Endothelial cell of umbilical vein (primary cell): ENCODE results near the gene FAM13B.

Experiments used
- CTCF ChIP-seq, 2 donors: IDR thresholded peaks; 1 replicate in 1 of 2; 2 replicates in 1 of 2; pipeline ENCODE4 v1.5.1; 2011; ENCODE audit warnings: low read length in 2 of 2, mild to moderate bottlenecking in 2 of 2, moderate library complexity in 2 of 2, control low read depth in 1 of 2, inconsistent platforms in 1 of 2, low read depth in 1 of 2; ENCODE audit not compliant: insufficient read depth in 1 of 2; ENCODE audit errors: extremely low read depth in 1 of 2
- POLR2A ChIP-seq: IDR thresholded peaks from 2 replicates; pipeline ENCODE4 v1.6.1; 2012; ENCODE audit warnings: low read depth, mild to moderate bottlenecking, control low read depth, low read length

GRCh38 chr5:138000102-138000723, 32.7 kb downstream of the FAM13B start:
- TF ChIP-seq CTCF (IDR thresholded peaks at IDR 0.05; ENCODE audit: extremely low read depth in 1 of 2, insufficient read depth in 1 of 2, low read depth in 1 of 2, low read length in 2 of 2) (no peak), POLR2A (no peak)
